ENCODE results near the gene SCARF1.

Gene SCARF1

DNA sequence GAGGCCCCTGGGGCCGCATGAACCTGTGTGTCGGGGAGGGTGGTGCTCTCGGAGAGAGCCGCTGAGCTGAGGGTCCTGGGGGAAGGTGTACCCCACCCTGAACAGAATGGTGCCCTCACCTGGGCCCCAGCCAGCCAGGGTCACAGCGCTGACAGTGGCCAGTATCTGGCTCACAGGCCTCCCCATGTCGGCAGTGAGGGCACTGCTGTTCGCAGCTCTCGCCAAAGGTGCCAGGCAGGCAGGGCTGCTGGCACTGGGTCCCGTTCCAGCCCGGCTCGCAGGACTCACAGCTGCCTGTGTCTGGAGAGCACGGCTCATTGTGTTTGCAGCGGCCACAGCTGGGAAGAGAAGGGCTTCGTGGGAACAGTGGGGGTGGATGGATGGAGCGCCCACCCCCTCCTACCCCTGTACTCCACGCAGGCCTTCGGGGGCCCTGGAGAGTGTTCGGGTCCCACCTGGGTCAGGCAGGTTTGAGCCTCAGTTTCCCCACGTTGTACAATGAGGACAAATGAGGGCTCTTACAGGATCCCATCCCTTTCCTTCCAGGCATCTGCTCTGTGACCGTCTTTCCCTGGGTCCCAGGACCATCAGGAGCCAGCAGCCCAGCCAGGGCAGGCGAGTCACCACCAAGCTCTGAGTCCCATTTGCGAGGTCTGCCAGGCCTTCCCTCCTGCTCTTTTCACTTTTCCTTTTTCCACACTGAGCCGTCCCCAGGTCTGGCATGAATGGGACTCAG lies 5.0 kb downstream of the SCARF1 start:
- peak; percentile 34; the same call in 1 of the 2 replicates for TF ChIP-seq EGR2 (tag by site-specific recombination; IDR thresholded peaks at IDR 0.05; ENCODE audit: low read depth)
- TF ChIP-seq, protein P1, sequence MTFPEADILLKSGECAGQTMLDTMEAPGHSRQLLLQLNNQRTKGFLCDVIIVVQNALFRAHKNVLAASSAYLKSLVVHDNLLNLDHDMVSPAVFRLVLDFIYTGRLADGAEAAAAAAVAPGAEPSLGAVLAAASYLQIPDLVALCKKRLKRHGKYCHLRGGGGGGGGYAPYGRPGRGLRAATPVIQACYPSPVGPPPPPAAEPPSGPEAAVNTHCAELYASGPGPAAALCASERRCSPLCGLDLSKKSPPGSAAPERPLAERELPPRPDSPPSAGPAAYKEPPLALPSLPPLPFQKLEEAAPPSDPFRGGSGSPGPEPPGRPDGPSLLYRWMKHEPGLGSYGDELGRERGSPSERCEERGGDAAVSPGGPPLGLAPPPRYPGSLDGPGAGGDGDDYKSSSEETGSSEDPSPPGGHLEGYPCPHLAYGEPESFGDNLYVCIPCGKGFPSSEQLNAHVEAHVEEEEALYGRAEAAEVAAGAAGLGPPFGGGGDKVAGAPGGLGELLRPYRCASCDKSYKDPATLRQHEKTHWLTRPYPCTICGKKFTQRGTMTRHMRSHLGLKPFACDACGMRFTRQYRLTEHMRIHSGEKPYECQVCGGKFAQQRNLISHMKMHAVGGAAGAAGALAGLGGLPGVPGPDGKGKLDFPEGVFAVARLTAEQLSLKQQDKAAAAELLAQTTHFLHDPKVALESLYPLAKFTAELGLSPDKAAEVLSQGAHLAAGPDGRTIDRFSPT (tag by site-specific recombination; IDR thresholded peaks at IDR 0.05): peak; percentile 55
- TF ChIP-seq, protein P2, sequence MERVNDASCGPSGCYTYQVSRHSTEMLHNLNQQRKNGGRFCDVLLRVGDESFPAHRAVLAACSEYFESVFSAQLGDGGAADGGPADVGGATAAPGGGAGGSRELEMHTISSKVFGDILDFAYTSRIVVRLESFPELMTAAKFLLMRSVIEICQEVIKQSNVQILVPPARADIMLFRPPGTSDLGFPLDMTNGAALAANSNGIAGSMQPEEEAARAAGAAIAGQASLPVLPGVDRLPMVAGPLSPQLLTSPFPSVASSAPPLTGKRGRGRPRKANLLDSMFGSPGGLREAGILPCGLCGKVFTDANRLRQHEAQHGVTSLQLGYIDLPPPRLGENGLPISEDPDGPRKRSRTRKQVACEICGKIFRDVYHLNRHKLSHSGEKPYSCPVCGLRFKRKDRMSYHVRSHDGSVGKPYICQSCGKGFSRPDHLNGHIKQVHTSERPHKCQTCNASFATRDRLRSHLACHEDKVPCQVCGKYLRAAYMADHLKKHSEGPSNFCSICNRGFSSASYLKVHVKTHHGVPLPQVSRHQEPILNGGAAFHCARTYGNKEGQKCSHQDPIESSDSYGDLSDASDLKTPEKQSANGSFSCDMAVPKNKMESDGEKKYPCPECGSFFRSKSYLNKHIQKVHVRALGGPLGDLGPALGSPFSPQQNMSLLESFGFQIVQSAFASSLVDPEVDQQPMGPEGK (tag by site-specific recombination; IDR thresholded peaks at IDR 0.05): 0 out of 2 replicates have a peak, but pooled peaks have one; percentile 6
- TF ChIP-seq ZNF133 (tag by site-specific recombination; IDR thresholded peaks at IDR 0.05): no peak
- TF ChIP-seq ZBTB17 (tag by site-specific recombination; IDR thresholded peaks at IDR 0.05): peak; percentile 68
- TF ChIP-seq, protein P3, sequence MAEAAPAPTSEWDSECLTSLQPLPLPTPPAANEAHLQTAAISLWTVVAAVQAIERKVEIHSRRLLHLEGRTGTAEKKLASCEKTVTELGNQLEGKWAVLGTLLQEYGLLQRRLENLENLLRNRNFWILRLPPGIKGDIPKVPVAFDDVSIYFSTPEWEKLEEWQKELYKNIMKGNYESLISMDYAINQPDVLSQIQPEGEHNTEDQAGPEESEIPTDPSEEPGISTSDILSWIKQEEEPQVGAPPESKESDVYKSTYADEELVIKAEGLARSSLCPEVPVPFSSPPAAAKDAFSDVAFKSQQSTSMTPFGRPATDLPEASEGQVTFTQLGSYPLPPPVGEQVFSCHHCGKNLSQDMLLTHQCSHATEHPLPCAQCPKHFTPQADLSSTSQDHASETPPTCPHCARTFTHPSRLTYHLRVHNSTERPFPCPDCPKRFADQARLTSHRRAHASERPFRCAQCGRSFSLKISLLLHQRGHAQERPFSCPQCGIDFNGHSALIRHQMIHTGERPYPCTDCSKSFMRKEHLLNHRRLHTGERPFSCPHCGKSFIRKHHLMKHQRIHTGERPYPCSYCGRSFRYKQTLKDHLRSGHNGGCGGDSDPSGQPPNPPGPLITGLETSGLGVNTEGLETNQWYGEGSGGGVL (tag by site-specific recombination; IDR thresholded peaks at IDR 0.05): no peak
- TF ChIP-seq ZNF335 (tag by site-specific recombination; conservative IDR thresholded peaks at IDR 0.05): no peak
- TF ChIP-seq, protein P4, sequence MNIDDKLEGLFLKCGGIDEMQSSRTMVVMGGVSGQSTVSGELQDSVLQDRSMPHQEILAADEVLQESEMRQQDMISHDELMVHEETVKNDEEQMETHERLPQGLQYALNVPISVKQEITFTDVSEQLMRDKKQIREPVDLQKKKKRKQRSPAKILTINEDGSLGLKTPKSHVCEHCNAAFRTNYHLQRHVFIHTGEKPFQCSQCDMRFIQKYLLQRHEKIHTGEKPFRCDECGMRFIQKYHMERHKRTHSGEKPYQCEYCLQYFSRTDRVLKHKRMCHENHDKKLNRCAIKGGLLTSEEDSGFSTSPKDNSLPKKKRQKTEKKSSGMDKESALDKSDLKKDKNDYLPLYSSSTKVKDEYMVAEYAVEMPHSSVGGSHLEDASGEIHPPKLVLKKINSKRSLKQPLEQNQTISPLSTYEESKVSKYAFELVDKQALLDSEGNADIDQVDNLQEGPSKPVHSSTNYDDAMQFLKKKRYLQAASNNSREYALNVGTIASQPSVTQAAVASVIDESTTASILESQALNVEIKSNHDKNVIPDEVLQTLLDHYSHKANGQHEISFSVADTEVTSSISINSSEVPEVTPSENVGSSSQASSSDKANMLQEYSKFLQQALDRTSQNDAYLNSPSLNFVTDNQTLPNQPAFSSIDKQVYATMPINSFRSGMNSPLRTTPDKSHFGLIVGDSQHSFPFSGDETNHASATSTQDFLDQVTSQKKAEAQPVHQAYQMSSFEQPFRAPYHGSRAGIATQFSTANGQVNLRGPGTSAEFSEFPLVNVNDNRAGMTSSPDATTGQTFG (tag by site-specific recombination; IDR thresholded peaks at IDR 0.05; ENCODE audit: borderline replicate concordance): no peak
- no peak for TF ChIP-seq ZNF768 (tag by site-specific recombination; IDR thresholded peaks at IDR 0.05)
- H3K27ac ChIP-seq (ENCODE audit: extremely low read depth, low read depth, low read length): no peak overlapping the region
- ChIA-PET POLR2A (interaction anchor here (1.0 to 1.7 kb wide), 4 partner anchors 8 to 12 kb away, joined by 3 to 5 read pairs (median 4); partner anchors contain the start of gene SLC43A2), CTCF (interaction anchor here (0.6 to 2.1 kb wide), 4 partner anchors 8 to 414 kb away, joined by 3 to 11 read pairs (median 4); partner anchors contain the start of gene RILP)
- no peaks in the 10 kb centered on the region for H3K9me3 ChIP-seq (ENCODE audit: control insufficient read depth, insufficient read depth, low read depth, low read length)
- H3K4me1 ChIP-seq (ENCODE audit: control insufficient read depth, insufficient read depth, low read length): 0 out of 2 replicates have a peak, but pooled peaks cover 2% of the 10 kb centered on the region
- no peaks in the 10 kb centered on the region for H3K36me3 ChIP-seq (ENCODE audit: control insufficient read depth in 2 of 2, insufficient read depth in 1 of 2, low read length in 2 of 2)
- H3K4me3 ChIP-seq (ENCODE audit: low read depth, low read length): no peak overlapping the region

DNA sequence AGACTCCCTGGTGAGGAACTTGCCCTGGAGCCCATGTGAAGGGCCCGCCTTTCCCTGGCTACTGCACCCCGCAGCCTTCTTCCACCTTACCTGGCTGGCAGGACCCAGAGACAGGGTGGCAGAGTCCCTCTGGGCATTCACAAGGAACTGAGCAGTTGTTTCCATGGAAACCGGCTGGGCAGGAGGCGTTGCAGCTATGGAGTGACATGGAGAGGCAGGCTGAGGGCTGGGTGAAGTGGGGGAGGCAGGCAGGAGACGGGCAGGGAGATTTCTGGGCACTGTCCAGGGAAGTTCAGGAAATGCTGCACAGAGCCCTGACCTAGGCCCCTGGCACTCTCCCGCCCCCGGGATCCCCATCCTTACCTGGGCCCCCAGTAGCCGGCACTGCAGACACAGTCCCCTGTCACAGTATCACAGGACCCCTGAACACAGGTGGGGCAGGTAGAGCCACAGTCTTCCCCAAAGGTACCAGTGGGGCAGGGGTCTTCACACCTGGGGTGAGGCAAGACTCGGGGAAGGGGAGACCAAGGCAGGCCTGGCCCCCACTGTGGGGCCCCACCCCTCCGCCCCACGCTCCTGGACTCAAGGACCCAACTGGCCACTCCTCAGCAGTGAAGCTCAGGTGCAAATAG lies 5.9 kb downstream of the SCARF1 start:
- 0 out of 2 replicates have a peak, but pooled peaks cover 2% of the 10 kb centered on the region for H3K4me1 ChIP-seq (ENCODE audit: control insufficient read depth, insufficient read depth, low read length)
- H3K36me3 ChIP-seq (ENCODE audit: control insufficient read depth in 2 of 2, insufficient read depth in 1 of 2, low read length in 2 of 2): no peaks in the 10 kb centered on the region
- H3K9me3 ChIP-seq (ENCODE audit: control insufficient read depth, insufficient read depth, low read depth, low read length): no peaks in the 10 kb centered on the region
- no peak overlapping the region for H3K27ac ChIP-seq (ENCODE audit: extremely low read depth, low read depth, low read length)
- CTCF ChIA-PET: interaction anchor here (0.7 to 2.1 kb wide), 5 partner anchors 9 to 66 kb away, joined by 3 to 11 read pairs (median 4); partner anchors contain the start of gene RILP
- H3K4me3 ChIP-seq (ENCODE audit: low read depth, low read length): no peak overlapping the region
- POLR2A ChIA-PET: interaction anchor here (0.7 to 1.7 kb wide), 4 partner anchors 9 to 190 kb away, joined by 3 to 6 read pairs (median 4); partner anchors contain the start of gene SMYD4
- TF ChIP-seq IKZF3 (tag by site-specific recombination; IDR thresholded peaks at IDR 0.05) (no peak), ZFP41 (tag by site-specific recombination; IDR thresholded peaks at IDR 0.05; ENCODE audit: borderline replicate concordance) (no peak), ZNF19 (tag by site-specific recombination; IDR thresholded peaks at IDR 0.05; ENCODE audit: low read depth) (no peak), WT1 (tag by site-specific recombination; IDR thresholded peaks at IDR 0.05) (no peak), ZNF157 (tag by site-specific recombination; IDR thresholded peaks at IDR 0.05) (no peak), ZNF660 (tag by site-specific recombination; IDR thresholded peaks at IDR 0.05) (no peak), ZNF549 (tag by site-specific recombination; IDR thresholded peaks at IDR 0.05) (no peak), ZNF202 (tag by site-specific recombination; IDR thresholded peaks at IDR 0.05; ENCODE audit: borderline replicate concordance) (no peak), ZFP69B (tag by site-specific recombination; IDR thresholded peaks at IDR 0.05) (peak; percentile 72; the same call in 1 of the 2 replicates)
- TF ChIP-seq, protein P5, sequence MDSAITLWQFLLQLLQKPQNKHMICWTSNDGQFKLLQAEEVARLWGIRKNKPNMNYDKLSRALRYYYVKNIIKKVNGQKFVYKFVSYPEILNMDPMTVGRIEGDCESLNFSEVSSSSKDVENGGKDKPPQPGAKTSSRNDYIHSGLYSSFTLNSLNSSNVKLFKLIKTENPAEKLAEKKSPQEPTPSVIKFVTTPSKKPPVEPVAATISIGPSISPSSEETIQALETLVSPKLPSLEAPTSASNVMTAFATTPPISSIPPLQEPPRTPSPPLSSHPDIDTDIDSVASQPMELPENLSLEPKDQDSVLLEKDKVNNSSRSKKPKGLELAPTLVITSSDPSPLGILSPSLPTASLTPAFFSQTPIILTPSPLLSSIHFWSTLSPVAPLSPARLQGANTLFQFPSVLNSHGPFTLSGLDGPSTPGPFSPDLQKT (IDR thresholded peaks at IDR 0.05; ENCODE audit: borderline replicate concordance, low read depth, low read length): no peak
- TF ChIP-seq, protein P4 (tag by site-specific recombination; IDR thresholded peaks at IDR 0.05; ENCODE audit: borderline replicate concordance): no peak
